ENCODE measurements around the gene GZMA.

Gene GZMA

GRCh38 chr5:55143624-55144023, 41.2 kb downstream of the GZMA start:
- Mint-ChIP-seq H3K9me3 (no peaks in the 10 kb centered on the region), H3K4me1 (peaks cover 27% of the 10 kb centered on the region), H3K27me3 (peaks cover 39% of the 10 kb centered on the region), H3K27ac (no peak overlapping the region), H3K4me3 (no peak overlapping the region)
- DNase-seq (no peak), ATAC-seq (no peak)

GRCh38 chr5:55146080-55146479, 43.6 kb downstream of the GZMA start:
- no peak overlapping the region for H3K27ac Mint-ChIP-seq
- peaks cover 21% of the 10 kb centered on the region for H3K4me1 Mint-ChIP-seq
- no peaks in the 10 kb centered on the region for H3K9me3 Mint-ChIP-seq
- ATAC-seq (no peak), DNase-seq (no peak)
- no peak overlapping the region for H3K4me3 Mint-ChIP-seq
- peaks cover 51% of the 10 kb centered on the region for H3K27me3 Mint-ChIP-seq

- H3K4me3 Mint-ChIP-seq, result peak overlapping the region in 1 of 2 donors; percentile 34
- DNase-seq, result peak; percentile 74 to 83
- H3K27ac Mint-ChIP-seq, result no peak overlapping the region
- peaks cover 57% of the 10 kb centered on the region for H3K27me3 Mint-ChIP-seq
- H3K4me1 Mint-ChIP-seq, result peaks cover 15% of the 10 kb centered on the region
- ATAC-seq, result peak; percentile 87
- H3K9me3 Mint-ChIP-seq, result no peaks in the 10 kb centered on the region
Observed at GRCh38 chr5:55146543-55147151, 44.2 kb downstream of the GZMA start.

- Mint-ChIP-seq H3K4me3 (no peak overlapping the region), H3K9me3 (no peaks in the 10 kb centered on the region), H3K4me1 (peaks cover 6% of the 10 kb centered on the region), H3K27me3 (peaks cover 67% of the 10 kb centered on the region), H3K27ac (no peak overlapping the region)
- ATAC-seq (no peak), DNase-seq (no peak)
Observed at GRCh38 chr5:55149308-55149795, 46.9 kb downstream of the GZMA start.

- Mint-ChIP-seq H3K9me3 (peaks cover 0 to 7% of the 10 kb centered on the region in 2 donors), H3K27me3 (peaks cover 62% of the 10 kb centered on the region), H3K27ac (peak overlapping the region in 1 of 2 donors; percentile 66), H3K4me1 (no peaks in the 10 kb centered on the region), H3K4me3 (no peak overlapping the region)
- ATAC-seq (no peak), DNase-seq (no peak)
Observed at GRCh38 chr5:55151923-55152842, 49.7 kb downstream of the GZMA start.

GRCh38 chr5:55154873-55155272, 52.4 kb downstream of the GZMA start:
- Mint-ChIP-seq H3K4me3 (no peak overlapping the region), H3K27me3 (peaks cover 77% of the 10 kb centered on the region)
- DNase-seq, result no peak

More at GRCh38 chr5:55154873-55155272, 52.4 kb downstream of the GZMA start:
- ATAC-seq, result no peak
- Mint-ChIP-seq H3K4me1 (no peaks in the 10 kb centered on the region), H3K9me3 (peaks cover 0 to 7% of the 10 kb centered on the region in 2 donors), H3K27ac (no peak overlapping the region)

Data from stimulated activated naive CD8-positive, alpha-beta T cell treated with anti-CD3 and anti-CD28 coated beads, Interleukin-15, amount 100 ng/mL, for 72 hours (primary cell).